EL (cell line): ENCODE measurements around the gene CCL2.
A peak's percentile ranks its signal among the peaks of the same experiment; 100 is the strongest.

Experiments used
- DNase-seq: peaks from one replicate; pipeline ENCODE4 v3.0.0-alpha.2; 2016

CCL2 gene

DNA sequence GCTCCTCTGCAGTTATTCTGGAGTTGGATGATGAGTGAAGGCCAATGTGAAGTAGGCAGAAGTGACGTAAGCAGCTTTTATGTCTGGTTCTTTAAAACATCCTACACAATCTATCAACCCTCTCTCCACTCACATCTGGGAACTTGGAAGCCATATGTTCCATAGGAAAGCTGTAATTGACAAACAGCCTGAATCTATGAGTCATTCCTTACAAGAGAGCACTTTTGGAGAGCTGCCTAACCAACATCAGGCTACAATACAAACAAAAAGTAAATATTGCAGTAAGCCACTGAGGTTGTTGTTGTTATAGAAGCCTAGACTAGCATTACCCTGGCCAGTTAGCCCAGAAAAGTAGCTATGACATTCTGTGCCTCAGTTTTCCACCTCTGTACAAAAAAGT lies 20.8 kb downstream of the CCL2 start:
- peak; percentile 92 for DNase-seq

DNA sequence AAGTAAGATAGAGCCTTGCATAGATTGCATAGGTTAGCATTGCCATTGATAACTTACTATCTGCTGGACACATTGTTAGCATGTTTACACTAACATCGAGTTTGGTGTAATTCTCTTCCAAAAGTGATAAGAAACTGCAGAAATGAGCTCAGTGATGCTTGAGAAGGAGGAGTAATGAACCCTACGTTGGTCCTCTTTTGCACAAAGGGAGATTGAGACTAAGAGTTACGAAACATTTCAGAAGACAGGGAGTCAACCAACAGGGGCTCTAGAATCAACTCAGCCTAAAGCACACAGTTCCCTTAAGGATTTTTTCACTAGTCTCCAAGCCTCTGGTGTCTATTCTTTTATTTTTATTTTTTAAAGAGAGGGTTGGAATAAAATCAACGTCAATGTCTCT lies 21.7 kb downstream of the CCL2 start:
- DNase-seq: no peak

DNA sequence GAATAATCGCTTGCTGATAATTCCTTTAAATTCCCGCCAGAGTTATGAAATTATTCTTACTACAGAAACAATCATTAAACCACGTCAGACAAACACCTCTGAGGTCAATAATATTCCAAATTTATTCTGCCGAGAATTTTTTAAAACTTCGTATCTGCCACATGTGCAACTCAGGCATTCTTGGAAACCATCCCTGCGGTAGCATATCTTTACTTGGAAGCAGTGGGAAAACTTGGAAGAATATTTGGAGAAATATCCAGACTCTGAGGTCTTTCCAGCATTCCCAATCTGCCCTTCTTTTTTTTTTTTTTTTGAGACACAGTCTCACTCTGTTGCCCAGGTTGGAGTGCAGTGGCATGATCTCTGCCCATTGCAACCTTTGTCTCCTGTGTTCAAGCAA lies 28.5 kb downstream of the CCL2 start:
- no peak for DNase-seq

- no peak for DNase-seq
Measured at GRCh38 chr17:34285286-34285792, 30.3 kb downstream of the CCL2 start, which contains the start of gene CCL11. CCL11 (plus strand) TSS chr17:34285742; CDS start chr17:34285809, 67 bp downstream.

- peak; percentile 54 for DNase-seq
Measured at GRCh38 chr17:34287875-34288274, 32.8 kb downstream of the CCL2 start.

DNA sequence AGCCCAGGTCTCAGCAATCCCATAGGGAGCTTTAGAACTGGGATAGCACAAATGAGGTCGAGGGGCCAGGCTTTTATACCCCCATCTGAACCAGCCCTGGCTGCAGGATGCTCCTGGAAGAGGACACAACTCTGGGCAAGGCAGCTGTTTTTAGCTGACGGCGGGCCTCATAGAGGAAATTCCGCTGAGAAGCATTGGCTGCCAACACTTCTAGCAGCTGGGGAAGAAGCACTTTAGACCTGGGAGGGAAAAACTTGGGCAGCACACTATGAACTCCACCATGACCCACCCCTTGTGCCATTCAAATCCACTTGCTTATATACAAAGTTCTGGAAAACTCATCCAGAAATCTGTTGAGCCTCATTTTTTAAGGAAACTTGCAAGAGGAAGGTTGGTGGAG lies 35.5 kb downstream of the CCL2 start:
- no peak for DNase-seq

DNA sequence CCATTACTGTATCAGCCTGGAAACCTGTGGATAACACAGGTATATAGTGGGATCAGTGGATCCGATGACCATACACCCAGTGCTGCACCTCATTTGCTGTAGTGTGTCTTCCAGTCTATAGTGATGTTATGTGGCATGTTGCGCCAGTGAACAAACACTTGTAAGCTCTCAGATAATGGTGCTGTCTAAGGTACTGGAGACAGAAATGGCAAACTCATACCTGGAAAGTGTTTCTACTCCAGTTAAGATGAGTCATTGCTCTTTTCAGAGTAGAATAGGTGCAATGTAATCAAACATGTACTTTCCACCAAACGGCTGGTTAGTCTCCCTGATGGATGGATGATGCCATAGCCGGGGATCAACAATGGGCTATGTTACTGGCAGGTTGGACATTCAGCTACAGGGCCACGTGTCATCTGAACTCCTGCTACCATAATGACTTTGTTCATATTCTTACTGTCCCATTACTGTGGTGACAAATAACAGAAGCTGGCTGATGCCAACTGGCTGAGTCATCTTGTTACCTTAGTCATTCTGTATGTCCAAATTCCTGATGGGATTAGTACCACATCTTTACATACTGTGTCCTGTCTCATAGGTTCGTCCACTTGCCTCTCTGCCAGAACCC lies 36.8 kb downstream of the CCL2 start:
- DNase-seq: peak; percentile 36

GRCh38 chr17:34299027-34299426 lies 43.9 kb downstream of the CCL2 start:
- DNase-seq: no peak

DNA sequence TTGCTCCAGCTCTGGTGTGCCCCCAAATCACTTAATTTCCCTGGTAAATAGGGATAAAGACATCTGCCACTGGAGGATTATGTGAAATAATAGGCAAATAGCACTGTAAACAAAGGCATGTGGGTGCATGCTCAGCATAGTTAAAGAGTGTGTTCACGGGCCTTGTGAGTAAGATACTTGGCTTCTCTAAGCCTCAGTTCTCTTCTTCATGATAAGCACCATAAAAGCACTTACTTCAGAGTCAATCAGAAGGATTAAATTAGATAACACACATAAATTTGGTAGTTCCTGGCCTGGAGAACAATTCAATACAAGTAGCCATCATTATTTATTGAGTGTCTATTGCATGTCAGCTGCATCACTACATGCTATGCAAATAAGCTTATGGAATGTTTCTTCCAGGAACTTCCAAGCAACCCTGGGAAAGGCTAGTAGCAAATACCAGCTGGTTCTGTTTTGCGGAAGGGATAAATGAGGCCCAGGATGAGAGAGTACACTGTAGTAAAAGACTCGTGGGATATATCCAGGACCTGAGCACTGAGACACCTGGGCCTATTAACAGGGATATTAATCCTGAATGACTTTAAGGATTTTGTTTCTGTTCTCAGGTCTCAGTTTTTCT lies 45.0 kb downstream of the CCL2 start:
- DNase-seq: peak; percentile 80

- DNase-seq: peak; percentile 86
Measured at GRCh38 chr17:34300652-34301370, 45.7 kb downstream of the CCL2 start.

DNA sequence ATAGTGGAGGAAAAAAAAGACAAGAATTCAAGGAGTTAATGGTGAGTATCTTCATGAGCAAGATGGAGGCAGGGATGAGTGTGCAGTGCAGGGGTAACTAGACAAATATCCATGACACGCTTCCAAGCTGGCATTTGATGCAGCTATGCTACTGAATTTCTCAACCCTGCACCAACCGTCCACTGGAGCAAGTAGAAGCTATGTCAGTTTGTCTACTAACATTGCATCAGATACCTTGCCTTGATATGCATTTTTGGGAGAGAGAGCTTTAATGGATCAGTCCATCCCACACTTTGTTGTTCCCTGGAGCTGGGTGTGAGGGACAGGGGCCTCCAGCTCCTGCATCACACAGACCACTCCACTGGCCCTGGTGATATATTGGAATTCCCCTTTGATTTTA lies 46.9 kb downstream of the CCL2 start:
- DNase-seq: no peak

- DNase-seq: no peak
Measured at GRCh38 chr17:34302636-34303035, 47.6 kb downstream of the CCL2 start.

DNA sequence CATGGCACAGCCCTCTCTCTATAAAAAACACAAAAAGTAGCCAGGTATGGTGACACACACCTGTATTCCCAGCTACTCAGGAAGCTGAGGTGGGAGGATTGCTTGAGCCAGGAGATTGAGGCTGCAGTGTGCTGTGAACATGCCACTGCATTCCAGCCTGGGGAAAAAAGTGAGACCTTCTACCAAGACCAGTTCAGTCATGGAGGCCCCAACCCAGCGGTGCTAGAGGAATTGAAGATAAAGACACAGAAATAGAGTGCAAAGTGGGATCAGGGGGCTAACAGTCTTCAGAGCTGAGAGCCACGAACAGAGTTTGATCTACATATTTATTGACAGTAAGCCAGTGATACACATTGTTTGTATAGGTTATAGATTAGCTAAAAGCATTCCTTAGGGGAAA lies 48.5 kb downstream of the CCL2 start:
- no peak for DNase-seq

DNA sequence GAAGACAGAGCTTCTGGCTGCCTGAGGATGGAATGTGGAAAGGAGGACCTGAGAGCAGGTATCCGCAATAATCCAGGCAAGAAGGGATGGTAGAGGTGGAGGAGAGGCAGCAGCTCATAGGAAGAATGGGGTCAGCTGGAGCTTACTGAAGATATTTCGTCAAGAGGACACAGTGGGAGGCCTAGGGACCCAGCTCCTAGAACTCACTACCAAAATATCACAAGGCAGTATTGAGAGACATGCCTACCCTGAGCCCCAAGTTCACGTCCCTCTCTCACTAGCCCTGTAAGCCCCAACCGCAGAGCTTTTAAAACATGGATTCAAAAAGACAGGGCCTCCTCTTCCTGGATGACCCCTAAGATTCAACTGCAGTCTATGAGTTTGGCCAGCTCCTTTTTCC lies 50.0 kb downstream of the CCL2 start:
- no peak for DNase-seq

GRCh38 chr17:34305606-34306005 lies 50.5 kb downstream of the CCL2 start:
- no peak for DNase-seq

GRCh38 chr17:34306466-34306865 lies 51.4 kb downstream of the CCL2 start:
- peak; percentile 85 for DNase-seq
